Mammary epithelial cell (primary cell): ENCODE measurements around the gene PERCC1.

Experiments
- EZH2 ChIP-seq: IDR thresholded peaks from 2 replicates; pipeline ENCODE4 v1.6.1; 2012; ENCODE audit warnings: low read length, inconsistent platforms, borderline replicate concordance
- TF ChIP-seq, protein P1 (sequence below), 2 donors: IDR thresholded peaks in 1 of 2; conservative IDR thresholded peaks in 1 of 2; 2 replicates each; pipeline ENCODE4 v1.5.1; 2011 to 2012; ENCODE audit warnings: inconsistent platforms in 2 of 2, low read length in 2 of 2, mild to moderate bottlenecking in 2 of 2, control low read depth in 1 of 2, low read depth in 1 of 2; ENCODE audit not compliant: insufficient read depth in 1 of 2; ENCODE audit errors: extremely low read depth in 1 of 2

DNA sequence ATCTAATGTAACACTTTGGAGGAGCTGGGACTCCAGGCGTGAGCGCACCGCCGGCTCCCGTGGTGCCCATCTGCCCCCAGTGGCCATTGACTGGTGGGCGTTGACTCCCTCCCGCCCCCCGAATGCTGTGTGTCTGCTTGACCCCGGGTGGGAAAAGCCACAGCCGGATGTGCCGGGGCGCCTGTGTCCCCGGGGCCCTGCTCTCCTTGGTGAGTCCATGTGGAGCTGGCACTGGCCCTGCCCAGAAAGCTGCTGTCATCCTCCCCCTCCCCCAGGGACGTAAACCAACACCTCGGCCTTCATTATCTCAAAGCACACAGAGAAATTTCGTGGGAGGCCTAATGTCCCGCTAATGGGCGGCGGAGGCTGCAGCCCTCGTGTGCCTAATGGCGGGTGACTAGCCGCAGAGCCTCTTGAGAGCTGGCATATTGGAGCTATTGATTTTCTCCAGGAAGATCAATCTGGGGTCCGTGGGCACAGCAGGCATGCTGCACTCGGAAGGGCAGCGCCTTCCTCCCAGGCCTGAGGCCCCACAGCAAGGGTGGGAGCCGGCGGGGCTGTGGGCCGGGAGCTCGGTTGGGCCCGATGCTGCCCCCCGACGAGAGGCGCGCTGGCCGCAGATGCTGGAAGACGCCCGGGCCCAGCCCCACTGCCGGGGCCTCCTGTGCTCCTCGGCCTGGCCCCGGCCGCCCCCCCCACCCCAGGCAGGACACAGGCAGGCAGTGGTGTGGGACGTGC is 4.0 kb upstream of the PERCC1 start:
- TF ChIP-seq, protein P1, sequence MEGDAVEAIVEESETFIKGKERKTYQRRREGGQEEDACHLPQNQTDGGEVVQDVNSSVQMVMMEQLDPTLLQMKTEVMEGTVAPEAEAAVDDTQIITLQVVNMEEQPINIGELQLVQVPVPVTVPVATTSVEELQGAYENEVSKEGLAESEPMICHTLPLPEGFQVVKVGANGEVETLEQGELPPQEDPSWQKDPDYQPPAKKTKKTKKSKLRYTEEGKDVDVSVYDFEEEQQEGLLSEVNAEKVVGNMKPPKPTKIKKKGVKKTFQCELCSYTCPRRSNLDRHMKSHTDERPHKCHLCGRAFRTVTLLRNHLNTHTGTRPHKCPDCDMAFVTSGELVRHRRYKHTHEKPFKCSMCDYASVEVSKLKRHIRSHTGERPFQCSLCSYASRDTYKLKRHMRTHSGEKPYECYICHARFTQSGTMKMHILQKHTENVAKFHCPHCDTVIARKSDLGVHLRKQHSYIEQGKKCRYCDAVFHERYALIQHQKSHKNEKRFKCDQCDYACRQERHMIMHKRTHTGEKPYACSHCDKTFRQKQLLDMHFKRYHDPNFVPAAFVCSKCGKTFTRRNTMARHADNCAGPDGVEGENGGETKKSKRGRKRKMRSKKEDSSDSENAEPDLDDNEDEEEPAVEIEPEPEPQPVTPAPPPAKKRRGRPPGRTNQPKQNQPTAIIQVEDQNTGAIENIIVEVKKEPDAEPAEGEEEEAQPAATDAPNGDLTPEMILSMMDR (conservative IDR thresholded peaks at IDR 0.05 in 1 of 2, IDR thresholded peaks at IDR 0.05 in 1 of 2; ENCODE audit: extremely low read depth in 1 of 2, insufficient read depth in 1 of 2, low read depth in 1 of 2, low read length in 2 of 2), result no peak
- no peak for TF ChIP-seq EZH2
